ENCODE data around the gene NTHL1. TPM values are rescaled to one million over a fixed set of nuclear protein-coding genes. Genes with fewer than 3 reads are reported as not detected.

Gene NTHL1
- total RNA-seq, 1 experiment from 2014 or later = 157 TPM

DNA sequence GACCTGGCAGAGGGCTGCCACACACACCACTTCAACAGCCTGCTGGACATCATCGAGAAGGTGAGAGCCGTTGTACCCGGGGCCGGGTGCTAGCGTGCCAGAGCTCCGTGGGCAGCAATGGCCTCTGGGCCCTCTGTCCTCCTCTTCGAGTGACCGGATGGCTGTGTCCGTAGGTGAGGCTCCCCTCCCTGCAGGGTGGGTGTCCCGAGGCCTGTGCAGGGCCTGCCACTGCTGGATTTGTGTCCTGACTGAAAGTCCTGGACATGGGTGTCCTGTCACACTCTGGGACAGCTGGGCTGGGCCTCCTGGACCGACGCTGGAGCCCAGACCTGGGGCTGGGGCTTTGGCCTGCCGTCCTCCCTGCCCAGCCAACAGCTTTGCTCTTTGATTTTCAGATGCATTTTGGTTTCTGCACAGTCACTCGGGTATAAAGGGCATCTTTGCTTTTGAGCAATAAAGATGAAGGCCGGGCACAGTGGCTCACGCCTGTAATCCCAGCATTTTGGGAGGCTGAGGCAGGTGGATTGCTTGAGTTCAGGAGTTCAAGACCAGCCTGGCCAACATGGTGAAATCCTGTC, 16.8 kb upstream of the NTHL1 start:
- no peak for DNase-seq (ENCODE audit: low spot score)

DNA sequence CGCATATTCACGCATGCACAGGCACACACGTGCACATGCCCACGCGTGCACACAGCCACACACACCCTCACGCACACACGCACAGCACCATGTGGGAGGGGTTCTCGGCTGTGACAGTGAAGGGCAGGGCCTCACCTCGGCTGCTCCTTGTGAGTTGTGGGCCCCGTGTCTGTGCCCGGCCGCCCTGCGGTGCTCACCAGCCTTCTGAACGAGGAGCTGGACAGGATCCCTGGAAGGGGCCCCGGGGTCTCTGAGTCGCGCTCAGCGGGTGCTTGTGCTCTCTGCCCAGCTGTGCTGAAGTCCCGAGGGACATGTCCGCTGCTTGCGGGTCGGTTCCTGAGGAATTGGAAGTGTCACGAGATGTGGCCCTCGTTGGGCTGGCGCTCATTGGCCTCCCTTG, 16.2 kb upstream of the NTHL1 start:
- DNase-seq (ENCODE audit: low spot score) = no peak

DNA sequence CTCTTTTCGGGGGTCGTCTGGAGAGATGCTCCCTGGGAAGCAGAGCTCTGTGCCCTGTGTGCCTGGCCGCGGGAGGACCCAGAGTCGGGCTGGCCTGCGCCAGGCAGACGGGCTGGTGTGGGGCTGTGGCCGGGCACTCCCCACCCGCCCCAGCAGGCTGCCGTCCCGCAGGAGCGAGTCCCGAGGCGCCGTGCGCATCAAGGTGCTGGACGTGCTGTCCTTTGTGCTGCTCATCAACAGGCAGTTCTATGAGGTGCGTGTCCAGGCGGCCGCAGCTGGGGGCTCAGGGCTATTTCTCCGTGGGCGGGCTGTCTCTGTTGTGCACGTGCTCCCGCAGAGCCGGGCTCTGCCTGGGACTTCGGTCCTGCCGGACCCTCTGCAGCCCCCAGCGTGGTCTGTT, 15.2 kb upstream of the NTHL1 start:
- no peak for DNase-seq (ENCODE audit: low spot score)

- no peak for DNase-seq (ENCODE audit: low spot score)
These were observed 13.9 kb upstream of the NTHL1 start for GRCh38 chr16:2061526-2061925.

DNA sequence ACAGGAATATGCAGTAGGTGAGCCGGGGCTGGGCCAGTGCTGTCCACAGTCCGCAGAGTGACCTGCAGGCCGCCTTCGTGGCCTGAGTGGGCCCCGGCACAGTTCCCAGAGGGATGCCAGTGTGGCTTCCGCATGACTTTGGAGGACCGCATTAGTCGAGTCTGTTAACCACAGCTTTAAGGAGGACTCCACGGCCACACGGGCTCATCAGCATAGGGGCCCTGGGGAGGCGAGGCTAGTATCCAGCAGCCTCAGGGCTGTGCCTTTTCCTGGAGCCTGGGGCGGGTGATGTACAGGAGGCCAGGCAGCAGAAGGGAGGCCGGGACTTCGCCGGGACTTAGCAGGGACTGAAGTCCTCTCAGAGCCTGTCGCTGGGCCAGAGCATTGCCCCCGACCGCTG, 13.4 kb upstream of the NTHL1 start:
- no peak for DNase-seq (ENCODE audit: low spot score)

GRCh38 chr16:2060346-2060745, 12.7 kb upstream of the NTHL1 start:
- DNase-seq (ENCODE audit: low spot score) = no peak

GRCh38 chr16:2058872-2059271, 11.2 kb upstream of the NTHL1 start:
- DNase-seq (ENCODE audit: low spot score) = no peak

DNA sequence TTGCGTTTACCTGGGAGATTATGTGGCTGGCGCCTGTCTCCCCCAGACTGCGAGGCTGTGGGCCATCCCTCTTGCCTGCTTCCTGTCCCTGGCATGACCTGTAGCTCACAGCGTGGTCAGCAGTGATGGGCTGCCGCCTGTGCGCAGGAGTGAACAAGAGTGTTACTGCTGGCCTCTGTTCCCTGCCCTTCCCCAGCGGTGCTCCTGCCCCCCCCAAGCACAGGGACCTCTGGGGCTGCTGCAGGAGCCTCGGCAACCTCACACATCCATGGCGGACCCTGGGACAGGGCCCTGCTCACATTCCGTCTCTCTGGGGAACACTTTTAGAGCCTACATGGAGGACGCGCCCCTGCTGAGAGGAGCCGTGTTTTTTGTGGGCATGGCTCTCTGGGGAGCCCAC, 10.8 kb upstream of the NTHL1 start:
- DNase-seq (ENCODE audit: low spot score) = no peak

- DNase-seq (ENCODE audit: low spot score) = no peak
These were observed 9.8 kb upstream of the NTHL1 start for GRCh38 chr16:2057438-2057837.

DNA sequence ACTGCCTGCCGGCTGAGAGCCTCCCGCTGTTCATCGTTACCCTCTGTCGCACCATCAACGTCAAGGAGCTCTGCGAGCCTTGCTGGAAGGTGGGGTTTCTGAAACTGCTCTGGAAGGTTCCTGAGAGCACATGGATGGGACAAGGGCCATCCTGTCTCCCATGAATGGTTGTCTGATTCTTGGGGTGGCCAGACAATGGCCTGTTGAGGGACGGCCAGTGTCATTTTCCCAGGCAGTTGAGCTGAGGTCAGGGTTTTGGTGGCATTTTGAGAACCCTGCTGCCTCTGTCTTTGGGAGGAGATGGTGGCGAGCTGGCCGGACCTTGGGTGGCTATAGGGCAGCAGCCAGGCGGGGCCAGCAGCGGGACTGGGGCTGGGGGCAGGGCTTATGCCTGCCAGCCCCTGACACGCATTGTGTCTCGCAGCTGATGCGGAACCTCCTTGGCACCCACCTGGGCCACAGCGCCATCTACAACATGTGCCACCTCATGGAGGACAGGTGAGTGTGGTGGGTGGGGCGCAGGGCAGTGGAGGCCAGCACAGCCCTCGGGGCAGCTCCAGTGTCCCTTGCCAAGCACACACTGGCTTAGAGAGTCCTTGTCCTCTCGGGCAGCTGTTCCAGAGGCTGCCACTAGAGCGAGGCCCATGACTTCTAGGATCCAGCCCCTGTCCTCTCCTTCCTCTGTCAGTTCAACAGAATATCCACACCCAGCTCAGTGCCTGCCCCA, 9.2 kb upstream of the NTHL1 start:
- DNase-seq (ENCODE audit: low spot score) = peak; percentile 65

DNA sequence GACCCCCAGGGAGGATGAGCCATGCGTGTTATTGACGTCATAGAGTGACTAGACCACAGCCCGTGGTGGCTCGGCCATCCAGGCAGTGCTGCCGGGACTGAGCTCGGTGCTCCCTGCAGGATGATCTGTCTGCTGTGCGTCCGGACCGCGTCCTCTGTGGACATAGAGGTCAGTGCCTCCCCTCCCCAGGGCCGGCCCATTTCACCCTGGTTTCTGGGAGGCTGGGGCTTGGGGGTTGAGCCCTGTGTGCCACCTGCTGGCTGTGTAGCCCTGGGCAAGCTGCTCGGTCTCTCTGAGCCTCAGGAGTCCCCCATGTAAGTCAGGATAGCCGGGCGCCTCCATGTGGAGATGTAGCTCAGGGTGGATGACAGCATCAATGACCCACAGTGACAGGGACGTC, 8.4 kb upstream of the NTHL1 start:
- DNase-seq (ENCODE audit: low spot score) = peak; percentile 56

- DNase-seq (ENCODE audit: low spot score) = peak; percentile 56
These were observed 7.1 kb upstream of the NTHL1 start for GRCh38 chr16:2054543-2055245.

DNA sequence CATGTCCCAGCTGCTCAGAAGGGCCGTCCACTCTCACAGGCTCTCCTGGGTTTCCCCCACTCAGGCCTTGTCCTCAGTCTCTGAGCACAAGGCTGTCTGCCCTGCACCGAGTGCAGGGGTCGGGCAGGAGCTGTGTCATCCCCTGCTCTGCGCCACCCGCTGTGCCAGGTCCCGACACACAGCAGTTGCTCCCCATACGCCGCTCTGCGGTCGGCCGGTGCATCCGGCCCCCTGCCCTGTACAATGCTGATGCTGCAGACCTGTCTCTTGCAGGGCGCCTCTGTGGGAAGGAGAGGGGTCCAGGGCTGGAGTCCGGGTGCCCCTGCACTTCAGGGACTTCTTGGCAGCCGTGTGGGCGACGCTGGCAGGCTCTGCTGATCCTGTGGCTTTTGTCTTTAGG, 6.3 kb upstream of the NTHL1 start:
- no peak for DNase-seq (ENCODE audit: low spot score)

- no peak for DNase-seq (ENCODE audit: low spot score)
These were observed 5.6 kb upstream of the NTHL1 start for GRCh38 chr16:2053211-2053610.

DNA sequence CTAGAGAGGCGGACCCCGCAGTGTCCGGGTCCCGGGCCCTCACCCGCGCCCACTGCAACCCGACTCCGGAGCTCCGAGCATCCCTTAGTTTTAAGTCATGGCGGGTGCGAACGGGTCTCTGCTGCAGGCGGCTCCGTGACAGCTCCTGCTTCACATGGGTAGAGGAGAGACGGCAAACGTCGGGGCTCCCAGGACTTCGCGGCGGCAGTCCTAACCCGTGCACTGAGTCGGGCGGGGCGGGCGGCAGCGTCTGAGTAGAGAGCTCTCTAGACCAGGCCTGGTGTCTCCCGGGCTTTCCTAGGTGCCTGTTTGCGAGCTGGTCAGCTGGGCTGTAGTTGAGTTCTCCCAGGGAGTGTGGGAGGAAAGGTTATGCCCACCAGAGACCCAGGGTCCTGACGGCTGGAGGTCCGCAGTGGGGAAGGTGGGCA, 496 bp upstream of the NTHL1 start:
- no peak for DNase-seq (ENCODE audit: low spot score)

DNA sequence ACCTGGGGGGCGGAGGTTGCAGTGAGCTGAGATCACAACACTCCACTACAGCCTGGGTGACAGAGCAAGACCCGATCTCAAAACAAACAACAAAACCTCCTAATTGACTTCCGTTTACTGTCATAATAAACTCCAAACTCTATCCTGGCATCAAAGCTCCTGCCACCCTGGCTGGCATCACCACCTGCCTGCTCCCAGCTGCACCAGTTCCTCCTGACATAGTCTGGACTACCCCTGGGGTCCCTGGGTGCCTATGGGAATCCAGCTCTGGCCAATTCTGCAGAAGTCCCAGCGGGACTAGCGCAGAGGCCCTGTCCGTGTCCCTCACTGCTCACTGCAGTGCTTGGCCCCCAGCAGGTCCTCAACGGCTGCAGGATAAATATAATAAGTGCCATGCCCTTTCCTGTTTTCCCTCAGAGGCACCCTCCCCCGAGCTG, 723 bp downstream of the NTHL1 start:
- DNase-seq (ENCODE audit: low spot score) = no peak

DNA sequence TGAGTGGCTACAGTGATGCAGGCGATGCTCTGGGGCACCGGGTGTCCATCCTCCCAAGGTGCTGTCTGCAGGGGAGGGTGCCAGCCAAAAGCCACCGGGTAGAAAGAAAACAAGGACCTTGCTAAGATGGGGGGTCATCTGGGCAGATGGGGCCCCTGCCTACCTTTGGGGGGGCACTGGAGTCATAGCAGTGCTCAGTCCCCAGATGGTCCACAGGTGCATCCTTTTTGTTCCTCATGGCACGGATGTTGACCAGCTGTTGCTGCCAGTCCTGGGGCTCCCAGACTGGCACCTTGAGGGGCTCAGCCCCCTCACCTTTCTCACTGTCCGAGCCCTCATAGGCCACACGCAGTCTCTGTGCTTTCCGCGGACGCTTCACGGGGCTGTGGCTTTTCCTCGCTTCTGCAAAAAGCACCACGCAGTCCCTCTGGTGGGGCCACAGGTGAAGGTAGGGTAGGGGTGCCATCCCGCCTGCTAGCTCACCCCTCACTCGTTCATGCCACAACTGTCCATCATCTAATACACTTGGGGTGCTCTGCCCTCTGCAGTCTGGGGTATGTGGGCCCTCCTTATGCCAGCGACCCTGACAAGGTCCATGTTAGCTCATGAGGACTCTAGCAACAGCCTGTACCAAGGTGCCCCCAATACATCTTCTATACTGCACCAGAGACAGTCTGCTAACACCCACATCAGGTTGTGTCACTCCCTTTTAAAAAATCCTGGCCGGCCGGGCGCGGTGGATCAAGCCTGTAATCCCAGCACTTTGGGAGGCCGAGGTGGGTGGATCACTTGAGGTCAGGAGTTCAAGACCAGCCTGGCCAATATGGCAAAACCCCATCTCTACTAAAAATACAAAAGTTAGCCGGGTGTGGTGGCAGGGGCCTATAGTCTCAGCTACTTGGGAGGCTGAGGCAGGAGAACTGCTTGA, 1.4 kb downstream of the NTHL1 start:
- DNase-seq (ENCODE audit: low spot score) = no peak

GRCh38 chr16:2044541-2044940, 3.1 kb downstream of the NTHL1 start:
- DNase-seq (ENCODE audit: low spot score) = no peak

DNA sequence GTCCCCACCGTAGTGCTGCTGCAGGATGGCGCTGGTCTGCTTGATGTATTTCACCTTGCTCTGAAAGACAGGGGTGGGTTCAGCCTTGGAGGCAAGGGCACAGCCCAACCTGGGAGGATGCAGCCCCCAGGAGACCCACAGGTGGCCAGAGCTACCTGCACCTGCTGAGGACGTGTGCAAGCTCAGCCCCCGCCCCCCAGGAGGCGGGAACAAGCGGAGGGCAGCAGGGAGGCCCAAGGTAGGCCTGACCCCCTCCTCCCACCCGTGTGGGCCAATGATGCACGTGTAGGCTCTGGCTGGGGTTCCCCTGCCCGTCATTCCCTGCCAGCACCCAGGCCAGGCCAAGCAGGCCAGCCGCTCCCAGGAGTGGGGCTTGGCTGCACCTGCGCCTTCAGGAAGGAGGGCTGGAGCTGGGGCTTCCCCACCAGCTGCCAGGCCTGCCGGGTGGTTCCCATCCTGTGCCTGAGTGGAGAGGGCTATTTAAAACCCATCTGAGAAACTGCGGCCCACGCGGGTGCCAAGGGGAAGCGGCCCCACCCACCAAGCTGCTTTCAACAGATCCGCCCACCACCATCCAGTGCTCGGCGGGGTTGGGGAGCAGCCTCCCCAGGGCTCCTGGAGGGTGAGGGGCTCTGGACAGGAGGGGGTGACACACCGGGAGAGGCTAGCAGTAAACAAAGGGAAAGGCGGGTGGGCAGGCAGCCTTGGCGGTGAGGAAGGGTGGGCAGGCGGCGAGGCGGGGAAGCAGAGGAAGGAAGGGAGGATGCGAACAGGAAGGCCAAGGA, 3.8 kb downstream of the NTHL1 start:
- peak; percentile 48 for DNase-seq (ENCODE audit: low spot score)

GRCh38 chr16:2042986-2043666, 4.5 kb downstream of the NTHL1 start:
- peak; percentile 83 for DNase-seq (ENCODE audit: low spot score)
